ENCODE data around the gene MRPS6. TPM values are rescaled to one million over a fixed set of nuclear protein-coding genes. Genes with fewer than 3 reads are reported as not detected.

MRPS6 gene
- total and polyA plus RNA-seq, 10 of the 15 experiments (the other 5 are each of a cell fraction or from before 2014, with no cell fraction given): 32.5 to 232 (median 90.3) TPM

DNA sequence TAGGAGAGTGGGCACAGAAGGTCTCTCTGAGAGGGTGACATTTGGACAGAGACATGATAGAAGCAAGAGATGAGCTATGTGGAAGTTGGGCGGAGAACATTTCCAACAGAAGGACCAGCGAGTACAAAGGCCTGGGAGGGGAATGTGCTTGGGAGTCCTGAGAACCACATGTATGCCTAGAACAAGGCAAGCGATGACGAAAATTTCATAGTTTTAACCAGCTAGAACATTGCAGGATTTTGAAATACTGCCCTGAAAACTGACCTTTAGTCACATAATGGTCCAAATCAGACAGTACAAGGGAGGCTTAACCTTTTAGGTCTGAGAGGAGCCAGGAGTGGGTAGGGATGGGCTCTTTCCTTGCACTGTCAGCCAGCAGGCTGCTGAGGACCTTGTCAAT is 68.0 kb downstream of the MRPS6 start (continued):
- TF ChIP-seq PAX5 (IDR thresholded peaks at IDR 0.05; ENCODE audit: borderline replicate concordance, low read depth, low read length): no peak
- TF ChIP-seq BRCA1 (IDR thresholded peaks at IDR 0.05; ENCODE audit: low read depth, low read length): no peak
- TF ChIP-seq NFXL1 (IDR thresholded peaks at IDR 0.05; ENCODE audit: borderline replicate concordance): no peak

DNA sequence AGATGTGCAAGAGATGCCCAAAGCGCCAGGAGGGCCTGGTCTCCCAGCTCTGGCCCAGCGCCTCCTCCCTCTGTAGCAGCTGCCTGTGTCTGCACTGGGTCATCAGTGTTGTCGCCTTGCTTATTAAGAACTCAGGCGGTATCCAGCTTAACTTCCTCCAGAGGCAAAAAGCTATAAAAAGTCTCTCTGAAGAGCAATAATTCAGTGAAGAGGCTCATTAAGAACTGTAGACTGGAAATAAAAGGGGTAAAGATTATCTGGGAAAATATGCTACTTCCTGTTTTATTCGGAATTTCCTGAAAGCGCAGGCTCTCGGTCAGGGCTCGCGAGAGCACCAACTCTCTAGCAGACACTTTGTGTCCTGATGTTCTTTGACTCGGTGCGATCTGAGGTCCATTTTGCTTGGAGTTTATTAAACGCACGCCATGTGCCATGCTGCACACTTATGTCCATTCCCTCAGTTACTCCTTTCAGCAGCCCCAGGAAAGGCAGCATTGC is 70.4 kb downstream of the MRPS6 start:
- Histone ChIP-seq H3K79me2 (ENCODE audit: control insufficient read depth, insufficient read depth, low read length) (no peaks in the 10 kb centered on the region; the same call in 1 of the 2 replicates), H4K20me1 (ENCODE audit: control insufficient read depth, insufficient read depth) (no peaks in the 10 kb centered on the region), H3K4me1 (ENCODE audit: control insufficient read depth, insufficient read depth, low read length) (no peaks in the 10 kb centered on the region), H2AFZ (ENCODE audit: control insufficient read depth, low read depth, low read length) (no peak overlapping the region), H3K9me3 (replicated peaks; ENCODE audit: control insufficient read depth, insufficient read depth, low read length) (no peaks in the 10 kb centered on the region; the same call in 2 of the 3 replicates), H3K27ac (ENCODE audit: control insufficient read depth, insufficient read depth) (no peak overlapping the region), H3K4me2 (ENCODE audit: control insufficient read depth, insufficient read depth) (no peak overlapping the region), H3K9ac (ENCODE audit: control insufficient read depth, insufficient read depth, low read length) (no peak overlapping the region), H3K36me3 (ENCODE audit: control insufficient read depth in 2 of 2, insufficient read depth in 2 of 2, low read length in 1 of 2) (peaks cover 9 to 15% of the 10 kb centered on the region in 2 experiments), H3K4me3 (no peak overlapping the region), H3K27me3 (replicated peaks in 1 of 2; ENCODE audit: control insufficient read depth in 2 of 2, insufficient read depth in 2 of 2, low read length in 1 of 2) (no peaks in the 10 kb centered on the region)
- no TSS peak for BruUV-seq (replicated peaks)
- 99% methylated on average over 13 of the region's 13 CpGs for WGBS (ENCODE audit: insufficient coverage, insufficient replicate concordance, low lambda C conversion rate, missing lambda C conversion rate)
- in situ Hi-C loops (cut with MboI): no loop called here
- FAIRE-seq (no peak), ATAC-seq (no peak), DNase-seq (ENCODE audit: low read depth, low spot score) (no peak)
- ChIA-PET CTCF (no interaction called here), POLR2A (no interaction called here), SMC1A (ENCODE audit: uncharacterized antibody, unreplicated experiment) (no interaction called here), RAD21 (ENCODE audit: unreplicated experiment) (no interaction called here)
- intact Hi-C loops (cut with micrococcal nuclease; ENCODE audit: unreplicated experiment): no loop called here
- no peak for TF ChIP-seq SUPT20H (IDR thresholded peaks at IDR 0.05; ENCODE audit: borderline replicate concordance, control insufficient read depth, low read depth, low read length)
- TF ChIP-seq SMAD1 (IDR thresholded peaks at IDR 0.05; ENCODE audit: low read depth, partially characterized antibody): no peak
- no peak for TF ChIP-seq KDM1A (IDR thresholded peaks at IDR 0.05; ENCODE audit: borderline replicate concordance)
- TF ChIP-seq CREM (IDR thresholded peaks at IDR 0.05; ENCODE audit: low read depth): no peak
- no peak for TF ChIP-seq ATF7 (IDR thresholded peaks at IDR 0.05; ENCODE audit: low read depth)
- no peak for TF ChIP-seq RUNX3 (IDR thresholded peaks at IDR 0.05; ENCODE audit: low read length)
- no peak for TF ChIP-seq MTA3 (IDR thresholded peaks at IDR 0.05; ENCODE audit: borderline replicate concordance, low read length)
- TF ChIP-seq, protein P1, sequence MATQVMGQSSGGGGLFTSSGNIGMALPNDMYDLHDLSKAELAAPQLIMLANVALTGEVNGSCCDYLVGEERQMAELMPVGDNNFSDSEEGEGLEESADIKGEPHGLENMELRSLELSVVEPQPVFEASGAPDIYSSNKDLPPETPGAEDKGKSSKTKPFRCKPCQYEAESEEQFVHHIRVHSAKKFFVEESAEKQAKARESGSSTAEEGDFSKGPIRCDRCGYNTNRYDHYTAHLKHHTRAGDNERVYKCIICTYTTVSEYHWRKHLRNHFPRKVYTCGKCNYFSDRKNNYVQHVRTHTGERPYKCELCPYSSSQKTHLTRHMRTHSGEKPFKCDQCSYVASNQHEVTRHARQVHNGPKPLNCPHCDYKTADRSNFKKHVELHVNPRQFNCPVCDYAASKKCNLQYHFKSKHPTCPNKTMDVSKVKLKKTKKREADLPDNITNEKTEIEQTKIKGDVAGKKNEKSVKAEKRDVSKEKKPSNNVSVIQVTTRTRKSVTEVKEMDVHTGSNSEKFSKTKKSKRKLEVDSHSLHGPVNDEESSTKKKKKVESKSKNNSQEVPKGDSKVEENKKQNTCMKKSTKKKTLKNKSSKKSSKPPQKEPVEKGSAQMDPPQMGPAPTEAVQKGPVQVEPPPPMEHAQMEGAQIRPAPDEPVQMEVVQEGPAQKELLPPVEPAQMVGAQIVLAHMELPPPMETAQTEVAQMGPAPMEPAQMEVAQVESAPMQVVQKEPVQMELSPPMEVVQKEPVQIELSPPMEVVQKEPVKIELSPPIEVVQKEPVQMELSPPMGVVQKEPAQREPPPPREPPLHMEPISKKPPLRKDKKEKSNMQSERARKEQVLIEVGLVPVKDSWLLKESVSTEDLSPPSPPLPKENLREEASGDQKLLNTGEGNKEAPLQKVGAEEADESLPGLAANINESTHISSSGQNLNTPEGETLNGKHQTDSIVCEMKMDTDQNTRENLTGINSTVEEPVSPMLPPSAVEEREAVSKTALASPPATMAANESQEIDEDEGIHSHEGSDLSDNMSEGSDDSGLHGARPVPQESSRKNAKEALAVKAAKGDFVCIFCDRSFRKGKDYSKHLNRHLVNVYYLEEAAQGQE (IDR thresholded peaks at IDR 0.05; ENCODE audit: low read depth, low read length): no peak
- TF ChIP-seq CBX3 (IDR thresholded peaks at IDR 0.05; ENCODE audit: borderline replicate concordance, low read depth): no peak
- TF ChIP-seq, protein P2, sequence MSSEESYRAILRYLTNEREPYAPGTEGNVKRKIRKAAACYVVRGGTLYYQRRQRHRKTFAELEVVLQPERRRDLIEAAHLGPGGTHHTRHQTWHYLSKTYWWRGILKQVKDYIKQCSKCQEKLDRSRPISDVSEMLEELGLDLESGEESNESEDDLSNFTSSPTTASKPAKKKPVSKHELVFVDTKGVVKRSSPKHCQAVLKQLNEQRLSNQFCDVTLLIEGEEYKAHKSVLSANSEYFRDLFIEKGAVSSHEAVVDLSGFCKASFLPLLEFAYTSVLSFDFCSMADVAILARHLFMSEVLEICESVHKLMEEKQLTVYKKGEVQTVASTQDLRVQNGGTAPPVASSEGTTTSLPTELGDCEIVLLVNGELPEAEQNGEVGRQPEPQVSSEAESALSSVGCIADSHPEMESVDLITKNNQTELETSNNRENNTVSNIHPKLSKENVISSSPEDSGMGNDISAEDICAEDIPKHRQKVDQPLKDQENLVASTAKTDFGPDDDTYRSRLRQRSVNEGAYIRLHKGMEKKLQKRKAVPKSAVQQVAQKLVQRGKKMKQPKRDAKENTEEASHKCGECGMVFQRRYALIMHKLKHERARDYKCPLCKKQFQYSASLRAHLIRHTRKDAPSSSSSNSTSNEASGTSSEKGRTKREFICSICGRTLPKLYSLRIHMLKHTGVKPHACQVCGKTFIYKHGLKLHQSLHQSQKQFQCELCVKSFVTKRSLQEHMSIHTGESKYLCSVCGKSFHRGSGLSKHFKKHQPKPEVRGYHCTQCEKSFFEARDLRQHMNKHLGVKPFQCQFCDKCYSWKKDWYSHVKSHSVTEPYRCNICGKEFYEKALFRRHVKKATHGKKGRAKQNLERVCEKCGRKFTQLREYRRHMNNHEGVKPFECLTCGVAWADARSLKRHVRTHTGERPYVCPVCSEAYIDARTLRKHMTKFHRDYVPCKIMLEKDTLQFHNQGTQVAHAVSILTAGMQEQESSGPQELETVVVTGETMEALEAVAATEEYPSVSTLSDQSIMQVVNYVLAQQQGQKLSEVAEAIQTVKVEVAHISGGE (CRISPR knock-in tag; IDR thresholded peaks at IDR 0.05): no peak
- TF ChIP-seq HDAC6 (IDR thresholded peaks at IDR 0.05; ENCODE audit: unreplicated experiment): no peak
- no peak for TF ChIP-seq SMC3 (IDR thresholded peaks at IDR 0.05; ENCODE audit: borderline replicate concordance, low read length)
- TF ChIP-seq ZSCAN29 (IDR thresholded peaks at IDR 0.05): no peak
- TF ChIP-seq HDGF (IDR thresholded peaks at IDR 0.05): no peak

Measured in GM12878 (cell line).